GM13977 (cell line): ENCODE results near the gene KISS1R.

Source experiments
- DNase-seq: peaks from one replicate; pipeline ENCODE4 v3.0.0; 2012; ENCODE audit warnings: low spot score
- CTCF ChIP-seq: IDR thresholded peaks from 2 replicates; pipeline ENCODE4 v1.5.1; 2012; ENCODE audit warnings: mild to moderate bottlenecking, control low read depth; ENCODE audit not compliant: insufficient read depth; ENCODE audit errors: extremely low read depth, missing control alignments
- in situ Hi-C: fragments of 300-500 bp; cut with MboI; formaldehyde crosslinking; loops from one replicate; pipeline ENCODE4 v1.12.0; 2022; ENCODE audit warnings: low sequenced_read_pairs, low pct_unique_long_range_greater_than_20kb, mixed read lengths, inconsistent platforms; ENCODE audit not compliant: unreplicated experiment

KISS1R gene

GRCh38 chr19:950352-951066, 33.4 kb downstream of the KISS1R start:
- no peak for DNase-seq
- in situ Hi-C loops, result no loop called here
- no peak for TF ChIP-seq CTCF

- in situ Hi-C loops, result no loop called here
- no peak for TF ChIP-seq CTCF
- DNase-seq, result no peak
Measured at GRCh38 chr19:952049-952679, 35.0 kb downstream of the KISS1R start.

GRCh38 chr19:952680-953444, 35.7 kb downstream of the KISS1R start:
- no peak for TF ChIP-seq CTCF
- no peak for DNase-seq
- in situ Hi-C loops, result no loop called here

GRCh38 chr19:953445-954271, 36.5 kb downstream of the KISS1R start:
- TF ChIP-seq CTCF, result no peak
- in situ Hi-C loops, result no loop called here
- DNase-seq, result no peak

GRCh38 chr19:954272-954671, 37.1 kb downstream of the KISS1R start:
- TF ChIP-seq CTCF, result no peak
- DNase-seq, result no peak
- in situ Hi-C loops, result no loop called here

- DNase-seq, result peak; percentile 93
- in situ Hi-C loops, result no loop called here
- no peak for TF ChIP-seq CTCF
Measured at GRCh38 chr19:954672-955494, 37.8 kb downstream of the KISS1R start.
